Cardiac muscle cell (in vitro differentiated cells and primary cell): Measurements from ENCODE around the gene COL1A1. TPM values are rescaled to one million over a fixed set of nuclear protein-coding genes. Genes with fewer than 3 reads are reported as not detected.

Experiments used
- DNase-seq, 2 donors: peaks; one replicate each; pipeline versions ENCODE4 v3.0.0 to v3.0.0-alpha.2; 2010 to 2017; ENCODE audit warnings: low read depth in 1 of 2, low spot score in 1 of 2
- H3K27ac ChIP-seq: fragments of 200-600 bp; sonication (generic); 2 replicates; pipeline ENCODE4 v1.5.1; 2016
- H3K27me3 ChIP-seq: fragments of 200-600 bp; sonication (generic); 2 replicates; pipeline ENCODE4 v1.6.0; 2016; ENCODE audit warnings: control low read depth
- H3K36me3 ChIP-seq: fragments of 200-600 bp; sonication (generic); 2 replicates; pipeline ENCODE4 v1.5.1; 2016; ENCODE audit warnings: control low read depth
- H3K4me1 ChIP-seq: fragments of 200-600 bp; sonication (generic); 2 replicates; pipeline ENCODE4 v1.8.1; 2017; ENCODE audit warnings: low read depth, mild to moderate bottlenecking, mixed run types
- H3K4me3 ChIP-seq: fragments of 200-600 bp; sonication (generic); 2 replicates; pipeline ENCODE4 v1.5.1; 2016; ENCODE audit warnings: mild to moderate bottlenecking
- H3K9me3 ChIP-seq: fragments of 200-600 bp; sonication (generic); 2 replicates; pipeline ENCODE4 v1.5.1; 2017; ENCODE audit warnings: low read depth, mild to moderate bottlenecking, control low read depth
- polyA plus RNA-seq: library from polyadenylated mRNA; unstranded; fragments of >200 nt; fragmentation: Nextera tagmentation; extraction: Ambion mirVana; gene quantifications from 2 replicates; pipeline ENCODE4 v1.2.1, GENCODE V29; 2016
- total RNA-seq: library from RNA; depleted of rRNA; stranded (reverse); fragments of >200 nt; gene quantifications from 2 replicates; pipeline ENCODE4 v1.2.3, GENCODE V29; 2016
- TF ChIP-seq, protein P1 (sequence below): IDR thresholded peaks from 2 replicates; pipeline ENCODE4 v1.5.1; 2012; ENCODE audit warnings: low read depth, mild to moderate bottlenecking, low read length

Gene COL1A1
- total and polyA plus RNA-seq, 2 experiments from 2014 or later: 127 to 261 TPM

DNA sequence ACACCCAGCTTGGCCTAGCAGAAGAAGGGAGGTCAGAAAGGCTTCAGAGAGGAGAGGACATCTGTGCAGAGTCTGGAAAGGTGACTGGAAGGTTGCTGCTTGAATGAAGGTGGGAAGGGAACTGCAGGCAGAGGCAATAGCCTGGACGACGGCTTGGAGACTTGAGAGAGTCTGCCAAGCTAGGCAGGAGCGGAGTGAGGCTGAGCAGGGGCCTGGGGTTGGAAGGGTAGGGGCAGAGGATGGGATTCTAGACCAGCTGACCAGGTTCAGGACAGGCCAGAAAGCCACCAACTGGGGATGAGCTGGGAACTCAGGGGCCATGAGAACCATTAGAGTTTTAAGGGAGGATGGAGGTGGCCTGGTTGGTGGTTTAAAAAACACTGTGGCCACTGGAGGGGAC lies 36.0 kb downstream of the COL1A1 start:
- peak overlapping the region; percentile 10 for H3K4me3 ChIP-seq
- TF ChIP-seq, protein P1, sequence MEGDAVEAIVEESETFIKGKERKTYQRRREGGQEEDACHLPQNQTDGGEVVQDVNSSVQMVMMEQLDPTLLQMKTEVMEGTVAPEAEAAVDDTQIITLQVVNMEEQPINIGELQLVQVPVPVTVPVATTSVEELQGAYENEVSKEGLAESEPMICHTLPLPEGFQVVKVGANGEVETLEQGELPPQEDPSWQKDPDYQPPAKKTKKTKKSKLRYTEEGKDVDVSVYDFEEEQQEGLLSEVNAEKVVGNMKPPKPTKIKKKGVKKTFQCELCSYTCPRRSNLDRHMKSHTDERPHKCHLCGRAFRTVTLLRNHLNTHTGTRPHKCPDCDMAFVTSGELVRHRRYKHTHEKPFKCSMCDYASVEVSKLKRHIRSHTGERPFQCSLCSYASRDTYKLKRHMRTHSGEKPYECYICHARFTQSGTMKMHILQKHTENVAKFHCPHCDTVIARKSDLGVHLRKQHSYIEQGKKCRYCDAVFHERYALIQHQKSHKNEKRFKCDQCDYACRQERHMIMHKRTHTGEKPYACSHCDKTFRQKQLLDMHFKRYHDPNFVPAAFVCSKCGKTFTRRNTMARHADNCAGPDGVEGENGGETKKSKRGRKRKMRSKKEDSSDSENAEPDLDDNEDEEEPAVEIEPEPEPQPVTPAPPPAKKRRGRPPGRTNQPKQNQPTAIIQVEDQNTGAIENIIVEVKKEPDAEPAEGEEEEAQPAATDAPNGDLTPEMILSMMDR: no peak
- H3K27ac ChIP-seq: peak overlapping the region; percentile 81

DNA sequence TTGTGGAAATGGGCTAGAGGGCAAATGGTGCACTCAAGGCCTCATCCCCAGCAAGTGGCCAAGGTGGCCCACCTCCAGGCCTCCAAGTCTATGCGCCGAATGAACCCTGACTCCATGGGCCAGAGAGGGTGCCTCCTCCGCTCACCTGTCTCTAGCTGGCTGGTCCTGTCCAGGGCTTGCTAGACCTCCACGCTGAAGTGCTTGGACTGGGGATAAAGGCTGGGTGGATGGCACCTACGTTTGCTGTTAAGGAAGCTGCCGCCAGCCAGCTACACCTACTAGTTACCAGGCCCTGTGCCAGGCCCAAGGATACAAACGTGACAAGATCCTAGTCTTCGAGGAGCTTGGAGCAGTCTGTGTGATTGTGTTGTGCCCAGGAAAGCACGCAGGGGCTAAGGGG lies 36.4 kb downstream of the COL1A1 start:
- Histone ChIP-seq H3K27me3 (no peaks in the 10 kb centered on the region), H3K9me3 (no peaks in the 10 kb centered on the region), H3K4me3 (no peak overlapping the region), H3K27ac (peak overlapping the region; percentile 81), H3K36me3 (no peaks in the 10 kb centered on the region), H3K4me1 (peaks cover 32% of the 10 kb centered on the region)
- TF ChIP-seq, protein P1: no peak
- DNase-seq: no peak

More for the DNA sequence above, 36.0 kb downstream of the COL1A1 start:
- H3K9me3 ChIP-seq: no peaks in the 10 kb centered on the region
- no peak for DNase-seq
- peaks cover 32% of the 10 kb centered on the region for H3K4me1 ChIP-seq
- H3K27me3 ChIP-seq: no peaks in the 10 kb centered on the region
- no peaks in the 10 kb centered on the region for H3K36me3 ChIP-seq

DNA sequence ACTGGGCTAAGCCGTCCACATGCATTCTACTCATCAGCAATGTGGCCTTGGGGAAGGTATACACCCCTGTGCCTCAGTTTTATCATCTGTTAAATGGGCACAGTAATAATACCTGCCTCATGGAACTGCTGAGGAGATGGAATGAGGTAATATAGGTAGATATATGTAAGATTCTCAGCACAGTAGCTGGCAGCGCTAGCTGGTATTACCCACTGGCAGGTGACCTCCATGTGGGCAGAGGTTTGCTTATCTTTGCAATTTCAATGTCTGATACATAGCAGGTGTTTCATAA lies 36.8 kb downstream of the COL1A1 start:
- no peak for DNase-seq
- no peaks in the 10 kb centered on the region for H3K9me3 ChIP-seq
- H3K27ac ChIP-seq: peak overlapping the region; percentile 86
- H3K4me3 ChIP-seq: no peak overlapping the region
- H3K4me1 ChIP-seq: peaks cover 32% of the 10 kb centered on the region
- no peaks in the 10 kb centered on the region for H3K36me3 ChIP-seq
- no peaks in the 10 kb centered on the region for H3K27me3 ChIP-seq
- TF ChIP-seq, protein P1: no peak

DNA sequence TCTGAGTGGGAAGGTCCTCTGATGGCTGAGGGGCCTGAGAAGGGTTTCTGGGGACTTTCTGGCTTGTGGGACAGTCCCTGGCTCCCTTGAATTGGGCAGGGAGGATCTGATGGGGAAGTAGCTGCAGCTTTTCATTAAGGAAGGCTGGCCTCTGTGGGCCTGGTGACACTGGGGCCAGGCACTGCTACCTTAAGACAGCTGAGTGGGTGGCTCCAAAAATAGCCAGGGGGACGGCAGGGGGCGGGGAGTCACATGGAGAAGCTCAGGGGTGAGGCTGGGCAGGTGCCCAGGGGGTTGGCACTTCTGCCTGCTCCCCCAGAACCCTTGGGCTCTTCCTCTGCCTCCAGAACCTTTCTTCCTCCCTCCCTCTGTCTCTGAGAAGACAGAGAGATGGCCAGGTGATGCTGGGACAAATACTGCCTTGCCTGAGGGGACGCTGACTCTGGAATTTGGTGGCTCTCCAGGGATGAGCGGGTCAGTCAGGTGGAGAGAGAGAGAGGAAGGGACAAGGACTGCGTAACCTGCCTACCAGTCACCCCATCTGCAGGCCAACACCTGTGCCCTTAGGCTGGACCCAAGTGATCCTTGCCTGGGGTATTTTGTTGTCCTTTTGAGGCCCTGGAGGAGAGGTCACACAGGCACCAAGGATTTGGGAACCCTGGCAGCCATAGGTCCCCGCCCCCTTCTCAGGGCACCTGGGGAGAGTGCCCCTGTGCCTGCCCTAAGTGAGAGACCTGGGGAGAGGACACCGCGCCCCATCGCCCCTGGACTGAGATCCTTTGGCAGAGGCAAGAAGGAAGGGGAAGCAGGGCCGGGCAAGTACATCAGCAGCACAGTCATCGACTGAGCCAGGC lies 37.4 kb downstream of the COL1A1 start:
- Histone ChIP-seq H3K9me3 (no peaks in the 10 kb centered on the region), H3K27me3 (no peaks in the 10 kb centered on the region), H3K4me3 (no peak overlapping the region), H3K36me3 (no peaks in the 10 kb centered on the region), H3K4me1 (peaks cover 32% of the 10 kb centered on the region), H3K27ac (peak overlapping the region; percentile 86)
- DNase-seq: peak in 1 of 2 donors; percentile 58
- TF ChIP-seq, protein P1: no peak

DNA sequence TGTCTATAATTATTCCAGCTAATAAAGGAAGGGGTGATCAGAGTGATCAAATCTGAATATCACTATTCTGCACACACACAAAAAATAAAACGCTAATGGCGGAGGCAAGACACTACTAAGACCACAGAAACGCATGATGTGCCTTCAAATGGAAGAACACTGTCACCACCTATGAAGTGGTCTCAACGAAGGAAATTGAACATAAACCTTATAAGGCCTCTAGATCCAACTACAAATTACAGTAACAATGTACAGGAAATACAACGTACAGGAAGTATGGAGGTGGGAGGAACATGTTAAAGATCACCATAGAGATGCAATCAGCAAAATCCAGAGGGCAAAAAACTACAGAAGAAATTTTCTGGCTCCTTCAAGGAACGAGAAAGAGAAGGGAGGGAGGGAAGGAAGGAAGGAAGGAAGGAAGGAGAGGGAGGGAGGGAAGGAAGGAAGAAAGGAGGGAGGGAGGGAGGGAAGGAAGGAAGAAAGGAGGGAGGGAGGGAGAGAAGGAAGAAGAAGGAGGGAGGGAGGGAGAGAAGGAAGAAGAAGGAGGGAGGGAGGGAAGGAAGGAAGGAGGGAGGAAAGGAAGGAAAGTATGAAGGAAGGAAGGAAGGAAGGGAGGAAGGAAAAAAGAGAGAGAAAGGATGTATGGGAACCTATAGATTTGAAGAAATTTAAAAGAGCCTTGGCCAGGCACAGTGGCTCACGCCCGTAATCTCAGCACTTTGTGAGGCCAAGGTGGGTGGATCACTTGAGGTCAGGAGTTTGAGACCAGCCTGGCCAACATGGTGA lies 38.8 kb downstream of the COL1A1 start:
- Histone ChIP-seq H3K27ac (no peak overlapping the region), H3K4me1 (peaks cover 32% of the 10 kb centered on the region), H3K4me3 (no peak overlapping the region), H3K36me3 (no peaks in the 10 kb centered on the region), H3K27me3 (no peaks in the 10 kb centered on the region), H3K9me3 (no peaks in the 10 kb centered on the region)
- TF ChIP-seq, protein P1: no peak
- DNase-seq: no peak
